ENCODE measurements around the gene CAPZA1. TPM values are rescaled to one million over a fixed set of nuclear protein-coding genes. Genes with fewer than 3 reads are reported as not detected.
A peak's percentile ranks its signal among the peaks of the same experiment; 100 is the strongest.
"Not testable (repeated sequence)": the region's sequence is repeated elsewhere in the genome, so short reads cannot be mapped to it uniquely, and the experiment has no call there.

CAPZA1 gene
- total RNA-seq, 4 donors from 2014 or later: 27.1 to 58.1 (median 35.2) TPM

DNA sequence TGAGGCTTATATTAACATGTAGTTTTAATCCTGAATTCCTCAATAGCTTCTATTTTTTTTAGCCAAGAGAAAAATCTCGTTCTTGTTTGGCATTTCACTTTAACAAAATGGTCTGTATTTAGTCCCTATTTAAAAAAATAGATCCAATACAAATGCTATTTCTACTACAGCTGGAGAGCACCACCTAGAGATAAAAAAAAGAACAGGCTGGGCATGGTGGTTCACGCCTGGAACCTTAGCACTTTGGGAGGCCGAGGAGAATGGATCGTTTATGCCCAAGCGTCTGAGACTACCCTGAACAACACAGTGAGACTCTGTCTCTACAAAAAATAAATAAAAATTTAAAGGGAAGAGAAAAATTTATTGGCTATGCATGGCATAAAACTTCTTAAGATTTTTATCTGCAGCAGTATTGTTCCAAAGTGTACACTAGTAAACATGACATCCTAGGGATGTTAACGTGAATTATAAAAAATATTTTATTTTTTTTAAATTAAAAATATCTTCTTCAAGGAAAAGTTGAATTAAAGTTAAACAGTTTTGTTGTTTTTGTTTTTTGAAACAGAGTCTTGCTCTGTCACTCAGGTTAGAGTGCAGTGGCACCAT, 5.1 kb upstream of the CAPZA1 start:
- Histone ChIP-seq H3K36me3 (peaks cover 0 to 49% of the 10 kb centered on the region in 2 donors), H3K27me3 (no peaks in the 10 kb centered on the region), H3K4me1 (peaks cover 10 to 14% of the 10 kb centered on the region in 2 donors), H3K9me3 (no peaks in the 10 kb centered on the region), H3K4me3 (no peak overlapping the region), H3K27ac (no peak overlapping the region)
- ATAC-seq: no peak
- in situ Hi-C loops (cut with MboI; ENCODE audit: low sequenced_read_pairs in 4 of 4) (loop anchor here in 2 of 4 donors (5.0 to 25.0 kb wide), 3 partner anchors 93 to 1298 kb away; partner anchors contain the start of genes AP4B1 (in 1 of the 2), CTTNBP2NL (in 1 of the 2), DCLRE1B (in 1 of the 2) and RHOC (in 1 of the 2)), intact Hi-C loops (cut with DNase I; ENCODE audit: low total_unique reads) (loop anchor here (5.0 to 10.0 kb wide), 2 partner anchors 190 to 1313 kb away; partner anchors contain the start of gene HIPK1)
- TF ChIP-seq POLR2A (IDR thresholded peaks at IDR 0.05): no peak
- TF ChIP-seq, protein P1, sequence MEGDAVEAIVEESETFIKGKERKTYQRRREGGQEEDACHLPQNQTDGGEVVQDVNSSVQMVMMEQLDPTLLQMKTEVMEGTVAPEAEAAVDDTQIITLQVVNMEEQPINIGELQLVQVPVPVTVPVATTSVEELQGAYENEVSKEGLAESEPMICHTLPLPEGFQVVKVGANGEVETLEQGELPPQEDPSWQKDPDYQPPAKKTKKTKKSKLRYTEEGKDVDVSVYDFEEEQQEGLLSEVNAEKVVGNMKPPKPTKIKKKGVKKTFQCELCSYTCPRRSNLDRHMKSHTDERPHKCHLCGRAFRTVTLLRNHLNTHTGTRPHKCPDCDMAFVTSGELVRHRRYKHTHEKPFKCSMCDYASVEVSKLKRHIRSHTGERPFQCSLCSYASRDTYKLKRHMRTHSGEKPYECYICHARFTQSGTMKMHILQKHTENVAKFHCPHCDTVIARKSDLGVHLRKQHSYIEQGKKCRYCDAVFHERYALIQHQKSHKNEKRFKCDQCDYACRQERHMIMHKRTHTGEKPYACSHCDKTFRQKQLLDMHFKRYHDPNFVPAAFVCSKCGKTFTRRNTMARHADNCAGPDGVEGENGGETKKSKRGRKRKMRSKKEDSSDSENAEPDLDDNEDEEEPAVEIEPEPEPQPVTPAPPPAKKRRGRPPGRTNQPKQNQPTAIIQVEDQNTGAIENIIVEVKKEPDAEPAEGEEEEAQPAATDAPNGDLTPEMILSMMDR (IDR thresholded peaks at IDR 0.05 in 4 of 5, conservative IDR thresholded peaks at IDR 0.05 in 1 of 5): no peak
- DNase-seq: no peak

DNA sequence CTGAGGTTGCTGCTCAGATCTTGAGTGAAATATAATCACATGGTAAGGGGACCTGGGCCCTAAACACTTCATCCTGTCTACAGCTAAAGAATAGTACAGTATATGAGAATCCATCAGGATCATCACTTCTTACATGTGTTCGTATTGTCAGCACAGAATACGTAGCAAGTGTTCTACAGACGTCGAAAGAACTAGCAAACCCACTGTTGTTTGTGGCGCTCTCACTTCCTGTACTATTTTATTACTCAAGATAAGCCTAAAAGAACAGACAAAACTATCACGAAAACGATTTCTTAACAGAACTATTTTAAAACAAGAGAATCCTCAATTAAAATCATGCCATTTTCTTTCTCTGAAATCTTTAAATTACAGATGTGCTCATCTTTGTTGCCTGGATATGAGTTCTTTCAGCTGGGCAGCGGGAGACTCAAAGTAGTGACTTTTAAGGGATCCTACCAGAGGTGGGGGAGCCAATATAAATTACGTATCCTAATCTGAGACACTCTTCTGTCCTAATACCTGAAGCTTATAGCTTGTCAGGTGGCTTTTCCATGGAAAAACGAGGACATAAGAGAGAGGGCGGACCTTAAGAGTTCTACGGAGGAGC, 1.4 kb upstream of the CAPZA1 start:
- DNase-seq (no peak), ATAC-seq (peak in 1 of 2 donors; percentile 29)
- Histone ChIP-seq H3K4me1 (peaks cover 33 to 42% of the 10 kb centered on the region in 2 donors), H3K9me3 (no peaks in the 10 kb centered on the region), H3K27me3 (no peaks in the 10 kb centered on the region), H3K27ac (peak overlapping the region; percentile 97 to 99 (median 98)), H3K4me3 (peak overlapping the region; percentile 79 to 100 (median 95)), H3K36me3 (peaks cover 0 to 21% of the 10 kb centered on the region in 2 donors)
- intact Hi-C loops (cut with DNase I; ENCODE audit: low total_unique reads) (loop anchor here (2.0 to 10.0 kb wide), 5 partner anchors 89 to 1309 kb away; partner anchors contain the start of genes HIPK1, PPM1J and RHOC), in situ Hi-C loops (cut with MboI; ENCODE audit: low sequenced_read_pairs in 4 of 4) (loop anchor here in 2 of 4 donors (5.0 to 25.0 kb wide), 3 partner anchors 89 to 1294 kb away; partner anchors contain the start of genes AP4B1 (in 1 of the 2), CTTNBP2NL (in 1 of the 2), DCLRE1B (in 1 of the 2) and RHOC (in 1 of the 2))
- TF ChIP-seq POLR2A (IDR thresholded peaks at IDR 0.05): peak in 1 of 2 donors; percentile 12
- TF ChIP-seq, protein P1 (IDR thresholded peaks at IDR 0.05 in 4 of 5, conservative IDR thresholded peaks at IDR 0.05 in 1 of 5): no peak

DNA sequence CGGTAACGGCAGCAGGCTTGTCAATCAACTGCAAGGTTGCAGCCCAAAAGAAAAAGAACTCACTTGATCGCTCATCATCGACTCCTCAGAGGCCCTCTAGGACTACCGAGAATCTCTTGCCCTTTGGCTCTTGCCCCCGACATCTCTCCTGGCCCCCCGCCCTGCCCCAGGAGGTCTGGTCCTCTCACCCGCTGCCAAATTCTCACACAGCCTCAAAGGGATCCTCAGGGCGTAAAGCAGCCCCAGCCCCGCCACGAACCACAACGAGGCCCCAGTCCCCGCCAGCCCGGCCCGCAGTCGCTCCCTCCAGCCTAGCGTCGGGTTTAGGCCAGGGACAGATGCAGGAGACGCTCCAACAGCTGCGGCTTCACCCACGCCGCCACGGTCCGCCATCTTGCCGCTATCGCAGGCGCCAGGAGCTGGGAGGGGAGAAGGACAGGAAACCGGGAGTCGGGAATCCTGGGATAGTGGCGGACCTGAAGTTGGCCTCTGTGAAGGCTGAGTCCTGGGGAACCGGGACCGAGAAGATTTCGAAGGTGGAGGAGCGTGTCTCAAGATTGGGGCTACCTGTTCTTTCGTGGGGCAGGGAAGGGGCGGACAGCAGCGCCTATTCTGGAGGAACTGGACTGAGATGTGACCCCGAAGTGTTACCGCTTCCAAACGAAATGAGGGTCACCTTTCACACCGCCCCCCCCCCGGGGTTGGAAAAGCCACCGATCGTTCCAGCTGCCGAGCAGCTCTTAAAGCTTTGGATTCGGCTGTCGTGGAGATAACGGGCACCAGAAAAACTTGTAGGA, 713 bp upstream of the CAPZA1 start, which contains the start of gene ST7L:
TSS of gene ST7L (minus strand) at position 421 of the 797 bp plus-strand sequence. CDS start at position 393, 28 bp downstream.
- ATAC-seq (peak; percentile 77 to 87), DNase-seq (peak; percentile 65 to 66)
- Histone ChIP-seq H3K36me3 (peaks cover 0 to 17% of the 10 kb centered on the region in 2 donors), H3K4me1 (peaks cover 33 to 42% of the 10 kb centered on the region in 2 donors), H3K4me3 (peak within 1 kb of the TSS; percentile 79 to 100 (median 95)), H3K27me3 (no peaks in the 10 kb centered on the region), H3K27ac (peak within 1 kb of the TSS; percentile 97 to 99 (median 98)), H3K9me3 (no peaks in the 10 kb centered on the region)
- in situ Hi-C loops (cut with MboI; ENCODE audit: low sequenced_read_pairs in 4 of 4): loop anchor here in 2 of 4 donors (5.0 to 25.0 kb wide), 3 partner anchors 88 to 1293 kb away; partner anchors contain the start of genes AP4B1 (in 1 of the 2), CTTNBP2NL (in 1 of the 2), DCLRE1B (in 1 of the 2) and RHOC (in 1 of the 2)
- TF ChIP-seq POLR2A (IDR thresholded peaks at IDR 0.05): peak in 1 of 2 donors; percentile 36
- TF ChIP-seq, protein P1 (IDR thresholded peaks at IDR 0.05 in 4 of 5, conservative IDR thresholded peaks at IDR 0.05 in 1 of 5): no peak
- intact Hi-C loops (cut with DNase I; ENCODE audit: low total_unique reads): loop anchor here (2.0 to 10.0 kb wide), 5 partner anchors 88 to 1308 kb away; partner anchors contain the start of genes HIPK1, PPM1J and RHOC

DNA sequence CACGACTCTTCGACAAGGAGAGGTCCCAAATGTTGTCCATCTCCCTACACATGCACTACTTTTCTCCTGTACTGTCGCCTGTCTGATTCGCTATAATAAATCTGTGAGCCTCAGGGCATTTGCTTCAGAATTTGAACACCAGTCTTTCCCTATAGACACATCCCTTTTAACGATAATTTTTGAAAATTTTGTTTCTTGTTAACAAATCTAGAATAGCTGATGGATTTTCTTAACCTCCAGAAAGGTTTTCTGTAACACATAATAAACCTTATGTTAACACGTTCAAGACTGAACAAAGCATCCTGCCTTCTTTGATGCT, 704 bp downstream of the CAPZA1 start:
- DNase-seq (no peak), ATAC-seq (no peak)
- intact Hi-C loops (cut with DNase I; ENCODE audit: low total_unique reads): no loop called here
- no peaks in the 10 kb centered on the region for H3K9me3 ChIP-seq
- in situ Hi-C loops (cut with MboI; ENCODE audit: low sequenced_read_pairs in 4 of 4): loop anchor here (5.0 to 25.0 kb wide), 3 partner anchors 84 to 1292 kb away; partner anchors contain the start of genes RHOC (in 3 of the 4), AP4B1 (in 1 of the 4) and DCLRE1B (in 1 of the 4)
- peaks cover 0 to 11% of the 10 kb centered on the region in 2 donors for H3K36me3 ChIP-seq
- peak overlapping the region; percentile 79 to 100 (median 95) for H3K4me3 ChIP-seq
- H3K27ac ChIP-seq: peak overlapping the region; percentile 97 to 99 (median 98)
- peaks cover 33 to 42% of the 10 kb centered on the region in 2 donors for H3K4me1 ChIP-seq
- no peaks in the 10 kb centered on the region for H3K27me3 ChIP-seq
- TF ChIP-seq, protein P1 (IDR thresholded peaks at IDR 0.05 in 4 of 5, conservative IDR thresholded peaks at IDR 0.05 in 1 of 5): no peak
- TF ChIP-seq POLR2A (IDR thresholded peaks at IDR 0.05): no peak

DNA sequence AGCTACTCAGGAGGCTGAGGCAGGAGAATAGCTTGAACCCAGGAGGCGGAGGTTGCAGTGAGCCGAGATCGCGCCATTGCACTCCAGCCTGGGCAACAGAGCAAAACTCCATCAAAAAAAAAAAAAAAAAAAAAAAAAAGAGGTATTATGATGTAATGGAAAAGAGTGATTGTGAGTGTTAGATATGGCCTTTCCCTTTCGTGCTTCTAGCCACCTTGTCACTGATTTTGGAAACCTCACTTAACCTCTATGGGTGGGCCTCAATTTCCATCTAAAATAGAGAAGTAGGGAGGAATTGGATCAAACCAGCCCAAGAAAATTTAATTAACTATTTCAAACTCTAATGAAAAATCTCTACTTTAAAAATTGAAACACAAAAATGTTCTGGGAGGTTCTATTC, 4.9 kb downstream of the CAPZA1 start:
- Histone ChIP-seq H3K27ac (peak overlapping the region in 1 of 4 donors; percentile 97), H3K4me1 (peaks cover 43 to 50% of the 10 kb centered on the region in 2 donors)
- H3K36me3 ChIP-seq; H3K27me3 ChIP-seq; H3K4me3 ChIP-seq; ATAC-seq; DNase-seq; H3K9me3 ChIP-seq; intact Hi-C loops (cut with DNase I; ENCODE audit: low total_unique reads): not testable (repeated sequence)
- in situ Hi-C loops (cut with MboI; ENCODE audit: low sequenced_read_pairs in 4 of 4): loop anchor here (5.0 to 25.0 kb wide), 3 partner anchors 80 to 1288 kb away; partner anchors contain the start of genes RHOC (in 3 of the 4), AP4B1 (in 1 of the 4) and DCLRE1B (in 1 of the 4)

Data from gastrocnemius medialis (tissue), 4 donors.